Activated CD4-positive, alpha-beta T cell treated with anti-CD3 and anti-CD28 coated beads for 36 hours (primary cell): ENCODE data around the gene PSMA6. TPM values are rescaled to one million over a fixed set of nuclear protein-coding genes. Genes with fewer than 3 reads are reported as not detected.
"Not testable (repeated sequence)": the region's sequence is repeated elsewhere in the genome, so short reads cannot be mapped to it uniquely, and the experiment has no call there.

Source experiments
- ATAC-seq: fragments of 200-7000 bp; cut with Tn5 transposase; one replicate; pipeline ENCODE4 v1.10.0; 2021; ENCODE audit warnings: mild to moderate bottlenecking, moderate library complexity
- CTCF ChIA-PET: fragments of 350-600 bp; sonication (Branson Sonifier 250); formaldehyde crosslinking; loops from one replicate; lab custom pipeline; 2021; ENCODE audit warnings: antibody characterized with exemption; lab: Charles Lee
- POLR2A ChIA-PET: fragments of 350-600 bp; sonication (Branson Sonifier 250); formaldehyde crosslinking; loops from one replicate; lab custom pipeline; 2021; ENCODE audit warnings: antibody characterized with exemption, inconsistent platforms; lab: Charles Lee
- DNase-seq: peaks from one replicate; pipeline ENCODE4 v3.0.0-alpha.2; 2020
- H3K27ac Mint-ChIP-seq: one replicate; pipeline ENCODE4 v1.8.0; 2021; ENCODE audit warnings: mixed read lengths
- H3K27me3 Mint-ChIP-seq: one replicate; pipeline ENCODE4 v1.8.0; 2021; ENCODE audit warnings: mixed read lengths
- H3K36me3 Mint-ChIP-seq: one replicate; pipeline ENCODE4 v1.8.0; 2021; ENCODE audit warnings: low read depth, mixed read lengths
- H3K4me1 Mint-ChIP-seq: one replicate; pipeline ENCODE4 v1.8.0; 2021; ENCODE audit warnings: mixed read lengths
- H3K4me3 Mint-ChIP-seq: one replicate; pipeline ENCODE4 v1.8.0; 2021; ENCODE audit warnings: mild to moderate bottlenecking, moderate library complexity, mixed read lengths
- H3K9me3 Mint-ChIP-seq: one replicate; pipeline ENCODE4 v1.8.0; 2021; ENCODE audit warnings: low read depth, mixed read lengths
- intact Hi-C, 2 experiments: fragments of 100-400 bp; cut with DNase I in 1 of 2; cut with micrococcal nuclease in 1 of 2; formaldehyde crosslinking; loops; one replicate each; pipeline versions ENCODE4 v1.14.2 to v1.15.1; 2022 to 2024; cut with DNase I, micrococcal nuclease
- total RNA-seq, 2 experiments: library from RNA; stranded (reverse); gene quantifications; one replicate each; pipeline ENCODE4 v1.2.3, GENCODE V29; 2021

The PSMA6 gene
- total RNA-seq, 2 experiments from 2014 or later, result 374 to 425 TPM

GRCh38 chr14:35254034-35254622 lies 38.1 kb upstream of the PSMA6 start:
- ATAC-seq, H3K4me3 Mint-ChIP-seq, H3K27me3 Mint-ChIP-seq, H3K27ac Mint-ChIP-seq, H3K9me3 Mint-ChIP-seq, intact Hi-C loops, DNase-seq: not testable (repeated sequence)
- Mint-ChIP-seq H3K4me1 (peaks cover 33% of the 10 kb centered on the region), H3K36me3 (peaks cover 16% of the 10 kb centered on the region)
- POLR2A ChIA-PET, result interaction anchor here (0.7 to 1.2 kb wide), 2 partner anchors 149 to 544 kb away, joined by 3 read pairs; no protein-coding TSS in a partner anchor
- CTCF ChIA-PET, result interaction anchor here (0.6 to 1.1 kb wide), 7 partner anchors 9 to 152 kb away, joined by 3 to 4 read pairs (median 3); no protein-coding TSS in a partner anchor

DNA sequence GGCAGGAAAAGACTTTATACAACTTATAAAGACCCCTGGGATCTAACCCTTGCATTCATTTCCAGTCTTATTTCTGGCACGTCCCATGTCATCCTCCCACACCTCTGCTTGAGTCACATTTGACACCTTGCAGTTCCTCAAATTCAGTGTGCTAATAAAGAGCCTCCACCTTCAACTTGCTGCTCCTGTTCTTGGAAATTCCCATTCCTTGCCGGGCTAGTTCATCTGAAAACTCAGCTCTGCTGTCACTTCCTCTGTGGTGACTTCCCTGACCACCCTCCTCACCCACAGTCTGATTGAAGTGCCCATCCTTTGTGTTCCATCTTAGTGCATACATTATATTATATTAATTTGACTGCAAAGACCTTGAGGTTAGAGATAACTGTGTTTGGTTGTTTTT lies 37.4 kb upstream of the PSMA6 start:
- peaks cover 33% of the 10 kb centered on the region for H3K4me1 Mint-ChIP-seq
- H3K27ac Mint-ChIP-seq, result peak overlapping the region; percentile 27
- H3K27me3 Mint-ChIP-seq, result no peaks in the 10 kb centered on the region
- ChIA-PET CTCF (interaction anchor here (0.7 kb wide), 1 partner anchor 12 kb away, joined by 3 read pairs; no protein-coding TSS in a partner anchor), POLR2A (no interaction called here)
- intact Hi-C loops, result no loop called here
- no peak overlapping the region for H3K4me3 Mint-ChIP-seq
- peak; percentile 42 for DNase-seq
- peaks cover 16% of the 10 kb centered on the region for H3K36me3 Mint-ChIP-seq
- no peaks in the 10 kb centered on the region for H3K9me3 Mint-ChIP-seq
- peak; percentile 45 for ATAC-seq

DNA sequence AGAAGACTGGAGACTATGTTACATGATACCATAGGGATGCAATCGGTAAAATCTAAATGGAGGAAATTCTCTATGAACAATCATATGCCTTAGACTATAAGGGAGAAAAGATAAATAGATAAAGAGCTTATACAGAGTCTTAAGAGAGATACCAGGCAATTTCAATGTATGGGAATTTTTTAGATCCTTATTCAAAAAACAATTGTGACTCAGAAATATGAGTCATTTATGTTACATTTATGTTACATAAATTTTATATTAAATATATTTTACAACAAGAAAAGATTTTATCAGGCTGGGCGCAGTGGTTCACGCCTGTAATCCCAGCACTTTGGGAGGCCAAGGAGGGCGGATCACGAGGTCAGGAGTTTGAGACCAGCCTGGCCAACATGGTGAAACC lies 36.5 kb upstream of the PSMA6 start:
- Mint-ChIP-seq H3K27me3 (no peaks in the 10 kb centered on the region), H3K4me1 (peaks cover 33% of the 10 kb centered on the region), H3K9me3 (no peaks in the 10 kb centered on the region), H3K4me3 (no peak overlapping the region), H3K27ac (no peak overlapping the region), H3K36me3 (peaks cover 18% of the 10 kb centered on the region)
- ATAC-seq (no peak), DNase-seq (no peak)
- intact Hi-C loops, result no loop called here
- ChIA-PET POLR2A (interaction anchor here (0.6 kb wide), 1 partner anchor 161 kb away, joined by 6 read pairs; no protein-coding TSS in a partner anchor), CTCF (no interaction called here)

GRCh38 chr14:35257809-35258208 lies 34.4 kb upstream of the PSMA6 start:
- intact Hi-C loops, result no loop called here
- H3K36me3 Mint-ChIP-seq, result peaks cover 16% of the 10 kb centered on the region
- POLR2A ChIA-PET, result interaction anchor here (0.7 kb wide), 1 partner anchor 55 kb away, joined by 3 read pairs; no protein-coding TSS in a partner anchor

GRCh38 chr14:35258420-35258819 lies 33.8 kb upstream of the PSMA6 start:
- no peak overlapping the region for H3K4me3 Mint-ChIP-seq
- H3K9me3 Mint-ChIP-seq, result no peaks in the 10 kb centered on the region
- H3K4me1 Mint-ChIP-seq, result peaks cover 25% of the 10 kb centered on the region
- no peak overlapping the region for H3K27ac Mint-ChIP-seq
- ChIA-PET POLR2A (interaction anchor here (0.6 kb wide), 1 partner anchor 365 kb away, joined by 4 read pairs; no protein-coding TSS in a partner anchor), CTCF (interaction anchor here (0.8 to 1.0 kb wide), 2 partner anchors 11 to 29 kb away, joined by 3 read pairs; no protein-coding TSS in a partner anchor)
- H3K36me3 Mint-ChIP-seq, result peaks cover 14% of the 10 kb centered on the region
- no peaks in the 10 kb centered on the region for H3K27me3 Mint-ChIP-seq
- intact Hi-C loops, result no loop called here
- no peak for DNase-seq
- no peak for ATAC-seq

More at GRCh38 chr14:35257809-35258208, 34.4 kb upstream of the PSMA6 start:
- Mint-ChIP-seq H3K27me3 (no peaks in the 10 kb centered on the region), H3K4me1 (peaks cover 30% of the 10 kb centered on the region), H3K9me3 (no peaks in the 10 kb centered on the region), H3K27ac (no peak overlapping the region), H3K4me3 (no peak overlapping the region)
- CTCF ChIA-PET, result no interaction called here
- ATAC-seq (no peak), DNase-seq (no peak)

DNA sequence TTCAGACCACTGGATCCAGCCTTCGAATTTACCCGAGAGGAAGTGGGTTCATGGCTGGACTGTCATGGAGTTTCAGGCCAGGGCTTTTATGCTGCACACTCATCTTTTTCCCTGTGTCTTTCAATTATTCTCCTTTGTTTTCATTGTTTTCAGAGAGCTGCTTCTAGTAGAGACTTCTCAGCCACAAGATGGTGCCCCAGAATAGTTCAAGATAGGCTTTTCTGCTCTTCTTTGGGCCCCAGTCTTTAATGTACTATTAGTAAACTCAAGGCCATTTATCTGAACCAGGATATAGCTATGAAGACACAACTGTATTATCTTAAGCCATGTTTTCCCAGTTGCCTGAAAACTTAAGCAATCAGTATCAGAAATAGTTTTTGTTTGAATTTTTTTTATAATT lies 30.4 kb upstream of the PSMA6 start:
- ATAC-seq (peak; percentile 36), DNase-seq (no peak)
- H3K36me3 Mint-ChIP-seq, result peaks cover 10% of the 10 kb centered on the region
- no peaks in the 10 kb centered on the region for H3K9me3 Mint-ChIP-seq
- ChIA-PET CTCF (interaction anchor here (1.1 to 1.9 kb wide), 6 partner anchors 9 to 151 kb away, joined by 3 to 7 read pairs (median 3); no protein-coding TSS in a partner anchor), POLR2A (interaction anchor here (0.5 kb wide), 1 partner anchor 17 kb away, joined by 5 read pairs; no protein-coding TSS in a partner anchor)
- H3K27ac Mint-ChIP-seq, result no peak overlapping the region
- intact Hi-C loops, result no loop called here
- H3K4me1 Mint-ChIP-seq, result peaks cover 5% of the 10 kb centered on the region
- H3K27me3 Mint-ChIP-seq, result no peaks in the 10 kb centered on the region
- no peak overlapping the region for H3K4me3 Mint-ChIP-seq

GRCh38 chr14:35262436-35262835 lies 29.7 kb upstream of the PSMA6 start:
- no peaks in the 10 kb centered on the region for H3K9me3 Mint-ChIP-seq
- H3K27ac Mint-ChIP-seq, result no peak overlapping the region
- no peak overlapping the region for H3K4me3 Mint-ChIP-seq
- H3K4me1 Mint-ChIP-seq, result peaks cover 5% of the 10 kb centered on the region
- ATAC-seq (no peak), DNase-seq (no peak)
- CTCF ChIA-PET, result interaction anchor here (1.1 to 1.9 kb wide), 6 partner anchors 11 to 151 kb away, joined by 3 to 7 read pairs (median 4); partner anchors contain the start of genes PPP2R3C and PRORP
- intact Hi-C loops, result no loop called here
- no peaks in the 10 kb centered on the region for H3K27me3 Mint-ChIP-seq
- POLR2A ChIA-PET, result no interaction called here
- peaks cover 16% of the 10 kb centered on the region for H3K36me3 Mint-ChIP-seq

DNA sequence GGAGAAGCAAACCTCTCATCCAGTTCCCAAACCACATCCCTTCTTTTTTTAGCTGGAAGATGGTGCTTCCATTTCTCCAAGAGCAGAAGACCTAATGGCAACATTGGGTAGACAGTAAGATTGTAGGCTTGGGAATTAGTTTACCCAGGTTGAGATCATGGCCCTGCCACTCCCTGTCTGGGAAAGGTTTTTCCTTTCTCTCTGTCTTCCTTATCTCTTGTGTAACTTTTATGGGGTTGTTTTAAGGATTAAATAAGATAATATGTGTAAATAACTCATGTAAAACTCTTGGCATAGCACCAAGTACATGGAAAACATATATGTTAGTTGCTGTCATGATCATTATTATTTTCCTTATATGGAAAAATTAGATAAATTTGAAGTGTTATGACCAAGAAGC lies 23.2 kb upstream of the PSMA6 start:
- intact Hi-C loops, result no loop called here
- DNase-seq (no peak), ATAC-seq (no peak)
- Mint-ChIP-seq H3K27me3 (no peaks in the 10 kb centered on the region), H3K4me1 (no peaks in the 10 kb centered on the region), H3K27ac (no peak overlapping the region), H3K9me3 (no peaks in the 10 kb centered on the region), H3K36me3 (peaks cover 14% of the 10 kb centered on the region), H3K4me3 (no peak overlapping the region)
- POLR2A ChIA-PET, result no interaction called here
- CTCF ChIA-PET, result interaction anchor here (1.1 kb wide), 1 partner anchor 19 kb away, joined by 5 read pairs; no protein-coding TSS in a partner anchor

DNA sequence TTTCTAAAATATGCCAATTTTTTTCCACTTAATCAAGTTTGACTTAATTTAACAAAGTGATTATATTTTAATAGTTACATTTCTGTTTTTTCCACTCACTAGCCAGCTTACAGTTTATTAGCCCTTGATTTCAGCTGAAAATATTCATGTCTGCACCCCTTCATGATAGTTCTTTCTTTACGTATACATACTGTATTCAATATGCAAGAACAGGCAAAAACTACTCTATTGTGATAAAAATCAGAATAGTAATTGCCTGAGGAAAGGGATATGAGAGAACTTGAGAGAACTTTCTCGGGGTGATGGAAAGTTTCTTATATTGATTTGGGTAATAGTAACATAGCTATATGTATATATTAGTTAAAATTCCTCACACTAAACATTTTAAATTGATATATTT lies 17.4 kb upstream of the PSMA6 start:
- DNase-seq (no peak), ATAC-seq (no peak)
- CTCF ChIA-PET, result interaction anchor here (1.1 to 1.6 kb wide), 3 partner anchors 9 to 134 kb away, joined by 4 to 5 read pairs (median 4); no protein-coding TSS in a partner anchor
- peaks cover 4% of the 10 kb centered on the region for H3K4me1 Mint-ChIP-seq
- no peaks in the 10 kb centered on the region for H3K9me3 Mint-ChIP-seq
- peaks cover 20% of the 10 kb centered on the region for H3K36me3 Mint-ChIP-seq
- no peak overlapping the region for H3K27ac Mint-ChIP-seq
- H3K27me3 Mint-ChIP-seq, result no peaks in the 10 kb centered on the region
- POLR2A ChIA-PET, result no interaction called here
- intact Hi-C loops, result no loop called here
- no peak overlapping the region for H3K4me3 Mint-ChIP-seq

DNA sequence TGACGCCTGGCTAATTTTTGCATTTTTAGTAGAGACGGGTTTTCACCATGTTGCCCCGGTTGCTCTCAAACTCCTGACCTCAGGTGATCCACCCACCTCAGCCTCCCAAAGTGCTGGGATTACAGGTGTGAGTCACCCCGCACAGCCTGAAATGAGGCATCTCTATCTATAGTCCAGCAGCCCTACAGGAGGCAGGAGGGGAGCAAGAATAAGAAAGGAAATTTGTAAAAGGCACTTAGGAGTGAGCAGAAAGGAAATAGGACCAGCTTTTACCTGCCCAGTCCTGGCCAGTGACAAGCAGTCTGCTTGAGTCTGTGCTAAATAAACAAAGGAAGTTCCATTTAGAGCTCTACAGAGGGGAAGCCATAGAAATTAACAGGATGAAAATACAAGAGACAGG lies 15.0 kb upstream of the PSMA6 start:
- Mint-ChIP-seq H3K36me3 (peaks cover 25% of the 10 kb centered on the region), H3K27me3 (no peaks in the 10 kb centered on the region), H3K27ac (no peak overlapping the region), H3K9me3 (no peaks in the 10 kb centered on the region), H3K4me1 (peaks cover 7% of the 10 kb centered on the region), H3K4me3 (no peak overlapping the region)
- ATAC-seq, result no peak
- POLR2A ChIA-PET, result interaction anchor here (0.5 kb wide), 1 partner anchor 115 kb away, joined by 3 read pairs; no protein-coding TSS in a partner anchor
- CTCF ChIA-PET, result interaction anchor here (1.1 kb wide), 1 partner anchor 16 kb away, joined by 4 read pairs; no protein-coding TSS in a partner anchor
- no peak for DNase-seq
- intact Hi-C loops, result no loop called here

GRCh38 chr14:35279369-35279768 lies 12.8 kb upstream of the PSMA6 start:
- Mint-ChIP-seq H3K27ac (no peak overlapping the region), H3K4me3 (no peak overlapping the region), H3K36me3 (peaks cover 22% of the 10 kb centered on the region), H3K9me3 (no peaks in the 10 kb centered on the region), H3K4me1 (peaks cover 10% of the 10 kb centered on the region), H3K27me3 (no peaks in the 10 kb centered on the region)
- DNase-seq (no peak), ATAC-seq (no peak)
- POLR2A ChIA-PET, result interaction anchor here (0.7 kb wide), 2 partner anchors 17 to 543 kb away, joined by 5 read pairs; no protein-coding TSS in a partner anchor
- intact Hi-C loops, result no loop called here
- CTCF ChIA-PET, result interaction anchor here (0.9 kb wide), 1 partner anchor 127 kb away, joined by 3 read pairs; no protein-coding TSS in a partner anchor
